ENCODE results near the gene WHRN. TPM values are rescaled to one million over a fixed set of nuclear protein-coding genes. Genes with fewer than 3 reads are reported as not detected.

WHRN gene
- polyA plus RNA-seq, 1 donor from 2014 or later, result 2.5 TPM

DNA sequence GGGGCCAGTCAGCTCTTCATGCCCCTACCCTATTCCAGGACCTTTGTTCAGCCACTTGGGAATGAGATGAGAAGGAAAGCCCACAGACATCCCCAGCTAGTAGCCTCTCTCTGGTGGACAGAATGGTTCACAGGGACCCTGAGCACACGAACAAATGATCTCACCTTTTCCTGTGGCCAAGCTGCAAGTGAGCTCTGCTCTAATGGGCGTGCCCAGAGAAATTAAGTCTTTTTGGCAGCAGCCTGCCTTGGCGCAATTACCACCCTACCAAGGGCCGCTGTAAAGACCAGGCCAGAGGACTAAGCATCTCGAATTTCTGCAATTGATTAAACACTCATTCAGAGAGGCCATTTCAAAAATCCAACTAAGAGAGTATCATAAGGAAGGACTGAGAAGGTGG is 56.0 kb downstream of the WHRN start:
- no peaks in the 10 kb centered on the region for H4K20me1 ChIP-seq (ENCODE audit: insufficient read depth)
- H3K27me3 ChIP-seq (ENCODE audit: insufficient read depth, low read depth, low read length), result no peaks in the 10 kb centered on the region
- H3F3A ChIP-seq (ENCODE audit: insufficient read depth, low read length, poor library complexity, severe bottlenecking), result no peaks in the 10 kb centered on the region
- H2AFZ ChIP-seq (ENCODE audit: low read depth, low read length), result no peak overlapping the region
- H3K4me2 ChIP-seq (ENCODE audit: low read length), result no peak overlapping the region
- no peaks in the 10 kb centered on the region for H3K9me2 ChIP-seq (ENCODE audit: insufficient read depth, low read length)
- no peak overlapping the region for H3K9ac ChIP-seq (ENCODE audit: low read length)
- no peak overlapping the region for H3K27ac ChIP-seq (ENCODE audit: low read length)
- H3K9me3 ChIP-seq (ENCODE audit: low read length), result no peaks in the 10 kb centered on the region
- no peaks in the 10 kb centered on the region for H3K79me2 ChIP-seq (replicated peaks; ENCODE audit: insufficient read depth, low read length)
- TF ChIP-seq POLR2AphosphoS5 (IDR thresholded peaks at IDR 0.05) (no peak), RAD21 (conservative IDR thresholded peaks at IDR 0.05) (no peak), EP300 (conservative IDR thresholded peaks at IDR 0.05; ENCODE audit: poor library complexity, severe bottlenecking) (no peak), EZH2 (IDR thresholded peaks at IDR 0.05; ENCODE audit: borderline replicate concordance, insufficient read depth, low read length, poor library complexity, severe bottlenecking) (no peak), SMC3 (conservative IDR thresholded peaks at IDR 0.05; ENCODE audit: poor library complexity) (no peak), TAF1 (IDR thresholded peaks at IDR 0.05; ENCODE audit: low read depth) (no peak), MXI1 (conservative IDR thresholded peaks at IDR 0.05; ENCODE audit: poor library complexity, severe bottlenecking) (no peak)
- TF ChIP-seq, protein P1, sequence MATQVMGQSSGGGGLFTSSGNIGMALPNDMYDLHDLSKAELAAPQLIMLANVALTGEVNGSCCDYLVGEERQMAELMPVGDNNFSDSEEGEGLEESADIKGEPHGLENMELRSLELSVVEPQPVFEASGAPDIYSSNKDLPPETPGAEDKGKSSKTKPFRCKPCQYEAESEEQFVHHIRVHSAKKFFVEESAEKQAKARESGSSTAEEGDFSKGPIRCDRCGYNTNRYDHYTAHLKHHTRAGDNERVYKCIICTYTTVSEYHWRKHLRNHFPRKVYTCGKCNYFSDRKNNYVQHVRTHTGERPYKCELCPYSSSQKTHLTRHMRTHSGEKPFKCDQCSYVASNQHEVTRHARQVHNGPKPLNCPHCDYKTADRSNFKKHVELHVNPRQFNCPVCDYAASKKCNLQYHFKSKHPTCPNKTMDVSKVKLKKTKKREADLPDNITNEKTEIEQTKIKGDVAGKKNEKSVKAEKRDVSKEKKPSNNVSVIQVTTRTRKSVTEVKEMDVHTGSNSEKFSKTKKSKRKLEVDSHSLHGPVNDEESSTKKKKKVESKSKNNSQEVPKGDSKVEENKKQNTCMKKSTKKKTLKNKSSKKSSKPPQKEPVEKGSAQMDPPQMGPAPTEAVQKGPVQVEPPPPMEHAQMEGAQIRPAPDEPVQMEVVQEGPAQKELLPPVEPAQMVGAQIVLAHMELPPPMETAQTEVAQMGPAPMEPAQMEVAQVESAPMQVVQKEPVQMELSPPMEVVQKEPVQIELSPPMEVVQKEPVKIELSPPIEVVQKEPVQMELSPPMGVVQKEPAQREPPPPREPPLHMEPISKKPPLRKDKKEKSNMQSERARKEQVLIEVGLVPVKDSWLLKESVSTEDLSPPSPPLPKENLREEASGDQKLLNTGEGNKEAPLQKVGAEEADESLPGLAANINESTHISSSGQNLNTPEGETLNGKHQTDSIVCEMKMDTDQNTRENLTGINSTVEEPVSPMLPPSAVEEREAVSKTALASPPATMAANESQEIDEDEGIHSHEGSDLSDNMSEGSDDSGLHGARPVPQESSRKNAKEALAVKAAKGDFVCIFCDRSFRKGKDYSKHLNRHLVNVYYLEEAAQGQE (IDR thresholded peaks at IDR 0.05; ENCODE audit: borderline replicate concordance), result no peak
- TF ChIP-seq, protein P2, sequence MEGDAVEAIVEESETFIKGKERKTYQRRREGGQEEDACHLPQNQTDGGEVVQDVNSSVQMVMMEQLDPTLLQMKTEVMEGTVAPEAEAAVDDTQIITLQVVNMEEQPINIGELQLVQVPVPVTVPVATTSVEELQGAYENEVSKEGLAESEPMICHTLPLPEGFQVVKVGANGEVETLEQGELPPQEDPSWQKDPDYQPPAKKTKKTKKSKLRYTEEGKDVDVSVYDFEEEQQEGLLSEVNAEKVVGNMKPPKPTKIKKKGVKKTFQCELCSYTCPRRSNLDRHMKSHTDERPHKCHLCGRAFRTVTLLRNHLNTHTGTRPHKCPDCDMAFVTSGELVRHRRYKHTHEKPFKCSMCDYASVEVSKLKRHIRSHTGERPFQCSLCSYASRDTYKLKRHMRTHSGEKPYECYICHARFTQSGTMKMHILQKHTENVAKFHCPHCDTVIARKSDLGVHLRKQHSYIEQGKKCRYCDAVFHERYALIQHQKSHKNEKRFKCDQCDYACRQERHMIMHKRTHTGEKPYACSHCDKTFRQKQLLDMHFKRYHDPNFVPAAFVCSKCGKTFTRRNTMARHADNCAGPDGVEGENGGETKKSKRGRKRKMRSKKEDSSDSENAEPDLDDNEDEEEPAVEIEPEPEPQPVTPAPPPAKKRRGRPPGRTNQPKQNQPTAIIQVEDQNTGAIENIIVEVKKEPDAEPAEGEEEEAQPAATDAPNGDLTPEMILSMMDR (IDR thresholded peaks at IDR 0.05; ENCODE audit: poor library complexity, severe bottlenecking), result no peak
- H3K36me3 ChIP-seq (ENCODE audit: insufficient read depth, low read length), result no peaks in the 10 kb centered on the region
- no peak overlapping the region for H3K4me3 ChIP-seq (ENCODE audit: low read length)

DNA sequence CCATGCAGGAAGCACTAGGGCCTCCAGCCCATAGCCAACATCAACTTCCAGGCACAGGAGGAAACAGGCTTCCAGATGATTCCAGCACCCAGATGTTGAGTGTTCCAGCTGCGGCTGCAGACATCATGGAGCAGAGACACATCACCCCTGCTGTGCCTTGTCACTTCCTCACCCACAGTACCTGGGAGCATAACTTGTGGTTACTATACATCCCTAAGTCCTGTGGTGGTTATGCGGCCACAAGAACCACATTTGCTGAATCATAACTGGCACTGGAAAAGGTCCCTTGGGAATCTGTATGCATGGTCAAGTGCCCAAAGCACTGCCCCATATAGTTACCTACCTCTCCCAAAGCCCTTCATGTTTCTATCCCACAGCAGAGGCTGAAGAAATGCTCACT is 56.6 kb downstream of the WHRN start:
- Histone ChIP-seq H3K79me2 (replicated peaks; ENCODE audit: insufficient read depth, low read length) (no peaks in the 10 kb centered on the region), H3K9me2 (ENCODE audit: insufficient read depth, low read length) (no peaks in the 10 kb centered on the region), H2AFZ (ENCODE audit: low read depth, low read length) (no peak overlapping the region), H3K9ac (ENCODE audit: low read length) (no peak overlapping the region), H3K4me2 (ENCODE audit: low read length) (no peak overlapping the region), H3K27ac (ENCODE audit: low read length) (no peak overlapping the region), H3F3A (ENCODE audit: insufficient read depth, low read length, poor library complexity, severe bottlenecking) (no peaks in the 10 kb centered on the region), H3K27me3 (ENCODE audit: insufficient read depth, low read depth, low read length) (no peaks in the 10 kb centered on the region), H3K4me3 (ENCODE audit: low read length) (no peak overlapping the region), H4K20me1 (ENCODE audit: insufficient read depth) (no peaks in the 10 kb centered on the region), H3K9me3 (ENCODE audit: low read length) (no peaks in the 10 kb centered on the region), H3K36me3 (ENCODE audit: insufficient read depth, low read length) (no peaks in the 10 kb centered on the region)
- TF ChIP-seq TAF1 (IDR thresholded peaks at IDR 0.05; ENCODE audit: low read depth), result no peak
- TF ChIP-seq POLR2AphosphoS5 (IDR thresholded peaks at IDR 0.05), result no peak
- TF ChIP-seq MXI1 (conservative IDR thresholded peaks at IDR 0.05; ENCODE audit: poor library complexity, severe bottlenecking), result no peak
- no peak for TF ChIP-seq SMC3 (conservative IDR thresholded peaks at IDR 0.05; ENCODE audit: poor library complexity)
- TF ChIP-seq, protein P2 (IDR thresholded peaks at IDR 0.05; ENCODE audit: poor library complexity, severe bottlenecking), result no peak
- TF ChIP-seq EZH2 (IDR thresholded peaks at IDR 0.05; ENCODE audit: borderline replicate concordance, insufficient read depth, low read length, poor library complexity, severe bottlenecking), result no peak
- no peak for TF ChIP-seq EP300 (conservative IDR thresholded peaks at IDR 0.05; ENCODE audit: poor library complexity, severe bottlenecking)
- no peak for TF ChIP-seq RAD21 (conservative IDR thresholded peaks at IDR 0.05)
- TF ChIP-seq, protein P1 (IDR thresholded peaks at IDR 0.05; ENCODE audit: borderline replicate concordance), result no peak

All from neural cell (in vitro differentiated cells).